ENCODE data around the gene TMCO4. TPM values are rescaled to one million over a fixed set of nuclear protein-coding genes. Genes with fewer than 3 reads are reported as not detected.
"Not testable (repeated sequence)": the region's sequence is repeated elsewhere in the genome, so short reads cannot be mapped to it uniquely, and the experiment has no call there.

Gene TMCO4
- total and polyA plus RNA-seq, 11 donors = 6.3 to 14.3 (median 7.6) TPM

DNA sequence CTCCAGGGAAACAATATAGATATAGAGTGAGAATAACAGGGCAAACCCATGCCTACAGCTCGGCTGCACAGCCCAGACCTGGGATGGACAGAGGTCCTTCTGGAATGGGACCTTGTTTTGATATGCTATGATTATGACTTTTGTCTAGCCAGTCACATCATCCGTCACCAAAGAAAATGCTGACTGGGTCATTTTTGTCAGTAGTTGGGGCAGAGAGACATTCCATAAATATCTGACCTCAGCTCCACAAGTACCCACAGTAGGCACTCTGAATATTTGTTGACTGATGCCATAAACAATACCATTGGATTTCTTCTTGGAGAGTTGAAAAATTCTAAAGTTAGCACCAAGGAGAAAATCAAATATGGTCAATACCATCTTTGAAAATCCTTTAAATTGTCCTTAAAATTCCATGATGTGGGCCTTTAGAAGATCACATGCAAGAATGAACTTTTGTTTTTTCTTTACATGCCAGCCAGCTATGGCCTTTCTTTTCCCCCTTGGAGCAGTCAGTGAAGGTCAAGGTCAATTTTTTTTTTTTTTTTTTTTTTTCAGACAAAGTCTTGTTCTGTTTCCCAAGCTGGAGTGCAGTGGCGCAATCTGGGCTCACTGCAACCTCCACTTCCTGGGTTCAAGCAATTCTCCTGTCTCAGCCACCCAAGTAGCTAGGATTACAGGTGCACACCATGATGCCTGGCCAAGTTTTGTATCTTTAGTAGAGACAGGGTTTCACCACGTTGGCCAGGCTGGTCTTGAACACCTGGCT lies 7.3 kb downstream of the TMCO4 start:
- Histone ChIP-seq H3K27ac (no peak overlapping the region), H3K36me3 (peaks cover 0 to 27% (median 5%) of the 10 kb centered on the region in 9 donors), H3K4me1 (peaks cover 0 to 3% (median 0%) of the 10 kb centered on the region in 12 donors), H3K4me3 (no peak overlapping the region), H3K9me3 (no peaks in the 10 kb centered on the region), H3K27me3 (no peaks in the 10 kb centered on the region)
- TF ChIP-seq, protein P1, sequence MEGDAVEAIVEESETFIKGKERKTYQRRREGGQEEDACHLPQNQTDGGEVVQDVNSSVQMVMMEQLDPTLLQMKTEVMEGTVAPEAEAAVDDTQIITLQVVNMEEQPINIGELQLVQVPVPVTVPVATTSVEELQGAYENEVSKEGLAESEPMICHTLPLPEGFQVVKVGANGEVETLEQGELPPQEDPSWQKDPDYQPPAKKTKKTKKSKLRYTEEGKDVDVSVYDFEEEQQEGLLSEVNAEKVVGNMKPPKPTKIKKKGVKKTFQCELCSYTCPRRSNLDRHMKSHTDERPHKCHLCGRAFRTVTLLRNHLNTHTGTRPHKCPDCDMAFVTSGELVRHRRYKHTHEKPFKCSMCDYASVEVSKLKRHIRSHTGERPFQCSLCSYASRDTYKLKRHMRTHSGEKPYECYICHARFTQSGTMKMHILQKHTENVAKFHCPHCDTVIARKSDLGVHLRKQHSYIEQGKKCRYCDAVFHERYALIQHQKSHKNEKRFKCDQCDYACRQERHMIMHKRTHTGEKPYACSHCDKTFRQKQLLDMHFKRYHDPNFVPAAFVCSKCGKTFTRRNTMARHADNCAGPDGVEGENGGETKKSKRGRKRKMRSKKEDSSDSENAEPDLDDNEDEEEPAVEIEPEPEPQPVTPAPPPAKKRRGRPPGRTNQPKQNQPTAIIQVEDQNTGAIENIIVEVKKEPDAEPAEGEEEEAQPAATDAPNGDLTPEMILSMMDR (IDR thresholded peaks at IDR 0.05) = no peak
- TF ChIP-seq POLR2A (IDR thresholded peaks at IDR 0.05) = no peak
- WGBS, 4 donors = 83 to 96% (median 92%) methylated on average over 4 of the region's 4 CpGs
- DNase-seq = no peak
- ATAC-seq = no peak
- intact Hi-C loops (cut with DNase I) = no loop called here

DNA sequence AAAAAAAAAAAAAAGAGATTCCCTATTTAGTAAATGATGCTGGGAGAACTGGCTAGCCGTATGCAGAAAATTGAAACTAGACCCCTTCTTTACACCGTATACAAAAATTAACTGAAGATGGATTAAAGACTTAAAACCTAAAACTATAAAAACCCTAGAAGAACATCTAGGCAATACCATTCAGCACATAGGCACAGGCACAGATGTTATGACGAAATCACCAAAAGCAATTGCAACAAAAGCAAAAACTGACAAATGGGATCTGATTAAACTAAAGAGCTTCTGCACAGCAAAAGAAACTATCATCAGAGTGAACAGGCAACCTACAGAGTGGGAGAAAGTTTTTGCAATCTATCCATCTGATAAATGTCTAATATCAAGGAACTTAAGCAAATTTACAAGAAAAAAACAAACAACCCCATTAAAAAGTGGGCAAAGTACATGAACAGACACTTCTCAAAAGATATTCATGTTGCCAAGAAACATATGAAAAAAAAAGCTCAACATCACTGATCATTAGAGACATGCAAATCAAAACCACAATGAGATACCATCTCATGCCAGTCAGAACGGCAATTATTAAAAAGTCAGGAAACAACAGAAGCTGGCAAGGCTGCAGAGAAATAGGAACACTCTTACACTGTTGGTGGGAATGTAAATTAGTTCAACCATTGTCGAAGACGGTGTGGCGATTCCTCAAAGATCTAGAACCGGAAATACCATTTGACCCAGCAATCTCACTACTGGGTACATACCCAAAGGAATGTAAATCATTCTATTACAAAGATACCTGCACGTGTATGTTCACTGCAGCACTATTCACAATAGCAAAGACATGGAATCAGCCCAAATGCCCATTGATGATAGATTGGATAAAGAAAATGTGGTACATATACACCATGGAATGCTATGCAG lies 9.4 kb downstream of the TMCO4 start:
- intact Hi-C loops (cut with DNase I); DNase-seq; H3K4me3 ChIP-seq; H3K9me3 ChIP-seq; ATAC-seq; H3K27me3 ChIP-seq; H3K27ac ChIP-seq; H3K4me1 ChIP-seq: not testable (repeated sequence)
- H3K36me3 ChIP-seq = peaks cover 0 to 38% (median 14%) of the 10 kb centered on the region in 9 donors
- 86 to 94% (median 92%) methylated on average over 9 of the region's 9 CpGs for WGBS, 4 donors

DNA sequence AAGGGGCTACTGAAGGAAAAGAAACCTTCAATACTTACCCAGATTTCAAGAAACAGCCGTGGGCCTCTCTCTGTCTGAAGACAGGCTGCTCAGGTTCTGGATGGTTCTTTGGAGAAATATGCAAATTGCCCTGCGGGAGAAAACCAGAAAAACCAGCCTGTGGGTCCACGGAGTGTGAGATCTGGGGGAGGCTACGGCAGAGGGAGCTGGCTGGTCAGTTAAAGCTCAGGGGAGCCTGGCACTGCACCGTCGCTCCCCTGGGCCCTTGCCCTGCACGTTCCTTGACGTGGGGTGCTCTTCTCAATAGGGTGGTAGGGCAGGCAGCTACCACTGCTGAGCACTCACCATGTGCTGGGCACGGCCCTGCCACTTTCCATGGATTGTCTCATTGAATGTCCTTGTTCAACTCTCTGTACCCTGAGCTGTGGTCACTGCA lies 12.7 kb downstream of the TMCO4 start:
- no peak for ATAC-seq
- H3K4me3 ChIP-seq = no peak overlapping the region
- H3K9me3 ChIP-seq = no peaks in the 10 kb centered on the region
- intact Hi-C loops (cut with DNase I) = no loop called here
- peaks cover 0 to 3% (median 0%) of the 10 kb centered on the region in 12 donors for H3K4me1 ChIP-seq
- DNase-seq = no peak
- no peak overlapping the region for H3K27ac ChIP-seq
- no peaks in the 10 kb centered on the region for H3K27me3 ChIP-seq
- WGBS, 4 donors = 71 to 77% (median 73%) methylated on average over 8 to 9 of the region's 9 CpGs
- H3K36me3 ChIP-seq = peaks cover 0 to 49% (median 21%) of the 10 kb centered on the region in 9 donors
- no peak for TF ChIP-seq POLR2A (IDR thresholded peaks at IDR 0.05)
- TF ChIP-seq, protein P1 (IDR thresholded peaks at IDR 0.05) = no peak

DNA sequence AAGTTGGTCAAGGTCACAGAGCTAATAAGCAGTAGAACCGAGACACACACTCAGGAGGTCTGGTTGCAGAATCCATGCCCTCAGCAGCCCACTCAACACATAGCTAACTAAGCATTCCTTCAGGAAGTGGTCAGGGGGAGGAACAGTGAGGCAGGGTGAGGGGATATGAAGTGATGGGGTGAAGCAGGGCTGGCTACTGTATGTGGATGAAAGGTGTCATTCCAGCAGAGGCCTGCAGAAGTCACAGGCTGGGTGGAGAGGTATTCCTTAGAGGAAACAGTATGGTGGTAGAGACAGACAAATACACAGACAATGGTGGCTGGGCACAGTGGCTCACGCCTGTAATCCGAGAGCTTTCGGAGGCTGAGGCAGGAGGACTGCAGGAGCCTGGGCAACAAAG lies 14.1 kb downstream of the TMCO4 start:
- WGBS, 4 donors = 70 to 72% (median 71%) methylated on average over 4 of the region's 4 CpGs
- DNase-seq (no peak), ATAC-seq (no peak)
- H3K27ac ChIP-seq = no peak overlapping the region
- H3K4me1 ChIP-seq = peaks cover 0 to 3% (median 0%) of the 10 kb centered on the region in 12 donors
- no peaks in the 10 kb centered on the region for H3K9me3 ChIP-seq
- TF ChIP-seq, protein P1 (IDR thresholded peaks at IDR 0.05) = no peak
- no peak for TF ChIP-seq POLR2A (IDR thresholded peaks at IDR 0.05)
- H3K36me3 ChIP-seq = peaks cover 0 to 44% (median 16%) of the 10 kb centered on the region in 9 donors
- H3K27me3 ChIP-seq = no peaks in the 10 kb centered on the region
- H3K4me3 ChIP-seq = no peak overlapping the region
- intact Hi-C loops (cut with DNase I) = no loop called here
